H9 (cell line): ENCODE data around the gene HSD17B8. TPM values are rescaled to one million over a fixed set of nuclear protein-coding genes. Genes with fewer than 3 reads are reported as not detected.

ENCODE experiments used
- DNase-seq: peaks from one replicate; pipeline ENCODE4 v3.0.0-alpha.2; 2017
- H2AFZ ChIP-seq: one replicate; pipeline ENCODE4 v1.6.1; 2013; ENCODE audit warnings: mild to moderate bottlenecking, low read length, control low read depth, moderate library complexity
- H2AK5ac ChIP-seq: 2 replicates; pipeline ENCODE4 v1.6.1; 2013; ENCODE audit warnings: low read length, control low read depth, mixed read lengths; ENCODE audit not compliant: insufficient read length
- H2BK120ac ChIP-seq: one replicate; pipeline ENCODE4 v1.6.1; 2013; ENCODE audit warnings: low read depth, mild to moderate bottlenecking, low read length, control low read depth, inconsistent platforms; ENCODE audit not compliant: poor library complexity, severe bottlenecking
- H2BK12ac ChIP-seq: 2 replicates; pipeline ENCODE4 v1.6.1; 2013; ENCODE audit warnings: low read length, control low read depth, mixed read lengths, low read depth; ENCODE audit not compliant: insufficient read length
- H2BK15ac ChIP-seq: 2 replicates; pipeline ENCODE4 v1.6.1; 2013; ENCODE audit warnings: low read depth, low read length, control low read depth
- H2BK20ac ChIP-seq: one replicate; pipeline ENCODE4 v1.6.1; 2013; ENCODE audit warnings: low read depth, mild to moderate bottlenecking, low read length, control low read depth, inconsistent platforms; ENCODE audit not compliant: poor library complexity, severe bottlenecking
- H2BK5ac ChIP-seq: 2 replicates; pipeline ENCODE4 v1.6.1; 2013; ENCODE audit warnings: low read length, control low read depth, mixed read lengths; ENCODE audit not compliant: insufficient read length
- H3K14ac ChIP-seq: 2 replicates; pipeline ENCODE4 v1.6.1; 2013; ENCODE audit warnings: low read length, control low read depth; ENCODE audit not compliant: insufficient read depth
- H3K18ac ChIP-seq: 2 replicates; pipeline ENCODE4 v1.6.1; 2013; ENCODE audit warnings: low read depth, mild to moderate bottlenecking, mixed read lengths, low read length, control low read depth; ENCODE audit not compliant: insufficient read length
- H3K23ac ChIP-seq: 2 replicates; pipeline ENCODE4 v1.6.1; 2013; ENCODE audit warnings: low read length, control low read depth, mixed read lengths, low read depth; ENCODE audit not compliant: insufficient read length
- H3K23me2 ChIP-seq: 2 replicates; pipeline ENCODE4 v1.6.1; 2013; ENCODE audit warnings: low read depth, mild to moderate bottlenecking, mixed read lengths, low read length, control low read depth; ENCODE audit not compliant: insufficient read length, poor library complexity, severe bottlenecking
- H3K27ac ChIP-seq: 2 replicates; pipeline ENCODE4 v1.5.1; 2013; ENCODE audit warnings: low read length, control low read depth, mixed read lengths, low read depth; ENCODE audit not compliant: insufficient read length
- H3K27me3 ChIP-seq: 2 replicates; pipeline ENCODE4 v1.6.1; 2013; ENCODE audit warnings: low read length, control low read depth, inconsistent platforms; ENCODE audit not compliant: insufficient read depth
- H3K4ac ChIP-seq: 2 replicates; pipeline ENCODE4 v1.6.1; 2013; ENCODE audit warnings: low read depth, mild to moderate bottlenecking, control low read depth, inconsistent platforms, low read length, moderate library complexity
- H3K4me1 ChIP-seq: 2 replicates; pipeline ENCODE4 v1.6.1; 2013; ENCODE audit warnings: low read length, control low read depth, inconsistent platforms; ENCODE audit not compliant: insufficient read depth
- H3K4me2 ChIP-seq: 2 replicates; pipeline ENCODE4 v1.6.1; 2013; ENCODE audit warnings: low read length, control low read depth, mixed read lengths; ENCODE audit not compliant: insufficient read length, insufficient read depth
- H3K56ac ChIP-seq: 2 replicates; pipeline ENCODE4 v1.6.1; 2013; ENCODE audit warnings: low read depth, mild to moderate bottlenecking, mixed read lengths, low read length, control low read depth; ENCODE audit not compliant: insufficient read length
- H3K79me1 ChIP-seq: 2 replicates; pipeline ENCODE4 v1.6.1; 2013; ENCODE audit warnings: low read depth, mild to moderate bottlenecking, moderate library complexity, low read length, control low read depth, inconsistent platforms; ENCODE audit not compliant: insufficient read depth, poor library complexity, severe bottlenecking
- H3K79me2 ChIP-seq: 2 replicates; pipeline ENCODE4 v1.6.1; 2013; ENCODE audit warnings: low read length, control low read depth, inconsistent platforms; ENCODE audit not compliant: insufficient read depth
- H3K9ac ChIP-seq: 2 replicates; pipeline ENCODE4 v1.6.1; 2013; ENCODE audit warnings: low read length, control low read depth, mixed read lengths; ENCODE audit not compliant: insufficient read length; ENCODE audit errors: extremely low read depth
- H3K9me3 ChIP-seq: one replicate; pipeline ENCODE4 v1.6.1; 2013; ENCODE audit warnings: low read depth, low read length, inconsistent platforms; ENCODE audit not compliant: control insufficient read depth
- H3T11ph ChIP-seq: one replicate; pipeline ENCODE4 v1.6.1; 2013; ENCODE audit warnings: mild to moderate bottlenecking, low read length, control low read depth, inconsistent platforms
- H4K20me1 ChIP-seq: one replicate; pipeline ENCODE4 v1.6.1; 2013; ENCODE audit not compliant: control insufficient read depth, insufficient read length, insufficient read depth
- H4K5ac ChIP-seq: 2 replicates; pipeline ENCODE4 v1.6.1; 2013; ENCODE audit warnings: low read depth, mild to moderate bottlenecking, mixed read lengths, low read length, control low read depth; ENCODE audit not compliant: insufficient read length
- H4K8ac ChIP-seq: replicated peaks from 2 replicates; pipeline ENCODE4 v1.6.1; 2013; ENCODE audit warnings: low read length, control low read depth, mixed read lengths, low read depth; ENCODE audit not compliant: insufficient read length
- H4K91ac ChIP-seq: 2 replicates; pipeline ENCODE4 v1.6.1; 2013; ENCODE audit warnings: low read depth, mild to moderate bottlenecking, moderate library complexity, mixed read lengths, low read length, control low read depth; ENCODE audit not compliant: insufficient read length
- H3K27ac Mint-ChIP-seq, 3 experiments: 2 replicates in 2 of 3; 3 replicates in 1 of 3; pipeline ENCODE4 v1.8.0; 2020 to 2021; ENCODE audit warnings: mixed read lengths in 3 of 3, mild to moderate bottlenecking in 1 of 3, moderate library complexity in 1 of 3
- H3K27me3 Mint-ChIP-seq: 2 replicates; pipeline ENCODE4 v1.8.0; 2021; ENCODE audit warnings: low read depth, mild to moderate bottlenecking, moderate library complexity, mixed read lengths
- H3K36me3 Mint-ChIP-seq, 3 experiments: 2 replicates in 2 of 3; 3 replicates in 1 of 3; pipeline ENCODE4 v1.8.0; 2020 to 2021; ENCODE audit warnings: low read depth in 3 of 3, mixed read lengths in 3 of 3; ENCODE audit not compliant: insufficient read depth in 1 of 3
- H3K4me1 Mint-ChIP-seq, 2 experiments: 2 replicates each; pipeline ENCODE4 v1.8.0; 2020; ENCODE audit warnings: mixed read lengths in 2 of 2
- H3K4me3 Mint-ChIP-seq, 2 experiments: 2 replicates in 1 of 2; 3 replicates in 1 of 2; pipeline ENCODE4 v1.8.0; 2020 to 2021; ENCODE audit warnings: mild to moderate bottlenecking in 2 of 2, mixed read lengths in 2 of 2, moderate library complexity in 1 of 2
- H3K9me3 Mint-ChIP-seq, 2 experiments: 2 replicates in 1 of 2; 3 replicates in 1 of 2; pipeline ENCODE4 v1.8.0; 2020; ENCODE audit warnings: mild to moderate bottlenecking in 2 of 2, mixed read lengths in 2 of 2, moderate library complexity in 1 of 2
- CTCF ChIP-seq: fragments of 200-600 bp; sonication (generic); conservative IDR thresholded peaks from 3 replicates; pipeline ENCODE4 v1.8.0; 2021; ENCODE audit warnings: antibody characterized with exemption, mild to moderate bottlenecking
- WGBS: extraction: QIAGEN DNeasy Blood & Tissue Kit; methylation state at CpG from one replicate; pipeline ENCODE4 v1.1.7; 2013; ENCODE audit warnings: missing lambda C conversion rate, low lambda C conversion rate, mixed read lengths; ENCODE audit not compliant: insufficient read length; ENCODE audit errors: extremely low coverage; 5-methylcytosine and 5-hydroxymethylcytosine counted together
- total RNA-seq: library from RNA; stranded (reverse); gene quantifications from 2 replicates; pipeline ENCODE4 v1.2.1, GENCODE V29; 2021

HSD17B8 gene
- total RNA-seq, 1 experiment from 2014 or later: 7.1 TPM

GRCh38 chr6:33156964-33157363, 47.5 kb upstream of the HSD17B8 start:
- Histone ChIP-seq H3K9me3 (no peaks in the 10 kb centered on the region), H3K14ac (no peak overlapping the region), H4K20me1 (no peaks in the 10 kb centered on the region), H4K5ac (no peak overlapping the region), H3K27me3 (no peaks in the 10 kb centered on the region), H3K79me1 (no peaks in the 10 kb centered on the region), H3K23me2 (peaks cover 5% of the 10 kb centered on the region), H2BK20ac (no peak overlapping the region), H3K23ac (no peak overlapping the region), H3K27ac (no peak overlapping the region), H3T11ph (no peak overlapping the region), H2BK15ac (no peak overlapping the region), H2AFZ (no peak overlapping the region), H3K4ac (no peak overlapping the region), H3K56ac (no peak overlapping the region), H3K4me1 (no peaks in the 10 kb centered on the region; the same call in 1 of the 2 replicates), H3K9ac (no peak overlapping the region), H2AK5ac (no peak overlapping the region), H2BK12ac (no peak overlapping the region), H2BK5ac (no peak overlapping the region), H4K91ac (no peak overlapping the region), H2BK120ac (no peak overlapping the region), H3K18ac (no peak overlapping the region), H3K79me2 (no peaks in the 10 kb centered on the region), H3K4me2 (no peak overlapping the region), H4K8ac (no peak overlapping the region)
- no peak for TF ChIP-seq CTCF
- Mint-ChIP-seq H3K9me3 (peaks cover 8 to 10% of the 10 kb centered on the region in 2 experiments), H3K4me3 (no peak overlapping the region), H3K4me1 (peaks cover 11 to 16% of the 10 kb centered on the region in 2 experiments), H3K27ac (no peak overlapping the region; a peak in 1 of 7 replicates), H3K36me3 (peaks cover 4 to 6% (median 6%) of the 10 kb centered on the region in 3 experiments; a peak in 6 of 7 replicates), H3K27me3 (peaks cover 26% of the 10 kb centered on the region)
- no CpG with 5 or more reads among the region's 2 CpGs for WGBS
- DNase-seq: peak; percentile 15
